Tibial nerve (tissue), 3 donors: Measurements from ENCODE around the gene MAP2K2.

ENCODE experiments used
- CTCF ChIP-seq, 5 experiments: fragments of 200-600 bp in 3 of 5; fragments of 450-650 bp in 2 of 5; sonication (generic) in 3 of 5; IDR thresholded peaks; one replicate each; pipeline ENCODE4 v1.5.1; 2016 to 2019; ENCODE audit warnings: antibody characterized with exemption in 5 of 5, mild to moderate bottlenecking in 3 of 5, moderate library complexity in 2 of 5
- POLR2A ChIP-seq, 2 donors: fragments of 450-650 bp; IDR thresholded peaks; one replicate each; pipeline ENCODE4 v1.6.1; 2017; ENCODE audit warnings: antibody characterized with exemption in 2 of 2, mild to moderate bottlenecking in 2 of 2, moderate library complexity in 2 of 2

- TF ChIP-seq CTCF (IDR thresholded peaks at IDR 0.05) (no peak), POLR2A (IDR thresholded peaks at IDR 0.05) (no peak)
These were observed 9.7 kb downstream of the MAP2K2 start for GRCh38 chr19:4114181-4114580.
